DOHH2 (cell line): ENCODE results near the gene MGAT4A.

Experiments
- H3F3A ChIP-seq: fragments of 200-600 bp; sonication (generic), shearing (Covaris generic); 2 replicates; pipeline ENCODE4 v1.6.0; 2016; ENCODE audit warnings: antibody characterized with exemption, mild to moderate bottlenecking; ENCODE audit not compliant: control insufficient read depth, insufficient read depth
- H3K27ac ChIP-seq: fragments of 200-600 bp; sonication (generic); 2 replicates; pipeline ENCODE4 v1.5.1; 2014; ENCODE audit warnings: low read depth, mild to moderate bottlenecking, low read length, moderate library complexity
- H3K27me3 ChIP-seq: fragments of 200-600 bp; sonication (generic); 2 replicates; pipeline ENCODE4 v1.6.1; 2014; ENCODE audit warnings: mild to moderate bottlenecking, low read length, mixed read lengths; ENCODE audit not compliant: control insufficient read depth
- H3K36me3 ChIP-seq: fragments of 200-600 bp; sonication (generic); 2 replicates; pipeline ENCODE4 v1.6.1; 2014; ENCODE audit warnings: mild to moderate bottlenecking, low read length, moderate library complexity, mixed read lengths; ENCODE audit not compliant: control insufficient read depth
- H3K4me1 ChIP-seq: fragments of 200-600 bp; sonication (generic); 2 replicates; pipeline ENCODE4 v1.6.1; 2014; ENCODE audit warnings: mild to moderate bottlenecking, low read length, mixed read lengths; ENCODE audit not compliant: control insufficient read depth
- H3K4me2 ChIP-seq: fragments of 200-600 bp; sonication (generic); 2 replicates; pipeline ENCODE4 v1.6.0; 2014; ENCODE audit warnings: mild to moderate bottlenecking, low read length, moderate library complexity
- H3K4me3 ChIP-seq: fragments of 200-600 bp; sonication (generic); 2 replicates; pipeline ENCODE4 v1.5.1; 2014; ENCODE audit warnings: mild to moderate bottlenecking, low read length, mixed read lengths
- H3K79me2 ChIP-seq: fragments of 200-600 bp; sonication (generic); 2 replicates; pipeline ENCODE4 v1.6.1; 2014; ENCODE audit warnings: mild to moderate bottlenecking, low read length, mixed read lengths; ENCODE audit not compliant: control insufficient read depth
- H3K9me2 ChIP-seq: fragments of 200-600 bp; sonication (generic); replicated peaks from 2 replicates; pipeline ENCODE4 v1.6.1; 2014; ENCODE audit warnings: mild to moderate bottlenecking, low read length, mixed read lengths; ENCODE audit not compliant: control insufficient read depth
- H3K9me3 ChIP-seq: fragments of 200-600 bp; sonication (generic); 2 replicates; pipeline ENCODE4 v1.6.1; 2014; ENCODE audit warnings: antibody characterized with exemption, low read length, mixed read lengths; ENCODE audit not compliant: control insufficient read depth, insufficient read depth
- H4K20me1 ChIP-seq: fragments of 200-600 bp; sonication (generic); 2 replicates; pipeline ENCODE4 v1.6.0; 2014; ENCODE audit warnings: low read depth, mild to moderate bottlenecking, antibody characterized with exemption, low read length, moderate library complexity; ENCODE audit not compliant: control insufficient read depth, insufficient read depth
- EZH2phosphoT487 ChIP-seq: fragments of 200-600 bp; sonication (generic); IDR thresholded peaks from 2 replicates; pipeline ENCODE4 v1.6.1; 2017; ENCODE audit warnings: borderline replicate concordance, mild to moderate bottlenecking, antibody characterized with exemption, low read length, moderate library complexity, mixed read lengths
- TF ChIP-seq, protein P1 (sequence below): fragments of 200-600 bp; sonication (generic); IDR thresholded peaks from one replicate; pipeline ENCODE4 v1.5.1; 2014; ENCODE audit warnings: antibody characterized with exemption, mild to moderate bottlenecking, low read depth, low read length; ENCODE audit not compliant: poor library complexity, severe bottlenecking

The MGAT4A gene

DNA sequence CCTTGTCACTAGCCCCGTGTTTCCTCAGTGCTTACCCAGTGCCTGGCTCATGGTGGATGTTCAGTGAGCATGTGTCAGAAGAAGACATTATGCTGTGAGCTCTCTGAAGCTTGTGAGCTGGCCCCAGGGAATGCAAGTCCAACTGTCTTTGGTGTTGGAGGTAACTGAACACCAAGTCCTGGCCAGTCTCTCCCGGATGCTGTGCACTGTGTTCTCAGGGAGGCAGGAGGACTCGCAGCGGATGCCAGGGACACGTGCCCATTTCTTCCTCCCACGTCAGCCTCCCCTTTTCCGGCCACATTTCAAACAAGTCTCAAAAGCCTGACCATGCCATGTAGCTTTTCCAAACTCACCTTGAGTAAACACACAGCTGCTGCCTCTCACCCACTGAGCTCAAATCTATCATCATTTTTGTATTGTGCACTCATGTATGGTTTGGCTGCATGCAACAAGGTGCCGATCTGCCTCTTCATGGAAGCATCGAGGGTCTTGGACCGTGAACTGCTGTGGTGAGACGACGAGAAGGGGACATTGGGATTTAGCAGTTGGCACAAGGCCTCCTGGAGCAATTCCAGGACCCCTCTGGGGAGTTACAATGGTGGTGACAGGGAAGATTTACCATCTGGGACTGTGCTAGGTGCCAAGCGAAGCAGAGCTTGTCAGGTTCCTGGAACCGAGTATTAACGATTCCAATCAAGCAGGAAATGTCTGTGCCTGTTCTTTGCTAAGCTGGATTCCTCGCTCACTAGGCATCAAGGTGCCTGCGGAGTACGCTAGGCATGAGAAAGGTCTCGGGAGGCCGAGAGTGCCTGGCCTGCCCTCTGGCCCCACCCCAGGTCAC is 44.4 kb upstream of the MGAT4A start:
- H4K20me1 ChIP-seq, result no peaks in the 10 kb centered on the region
- H3K9me3 ChIP-seq, result no peaks in the 10 kb centered on the region
- H3K4me2 ChIP-seq, result no peak overlapping the region
- no peaks in the 10 kb centered on the region for H3K27me3 ChIP-seq
- no peaks in the 10 kb centered on the region for H3K9me2 ChIP-seq
- no peaks in the 10 kb centered on the region for H3F3A ChIP-seq
- H3K27ac ChIP-seq, result no peak overlapping the region
- H3K36me3 ChIP-seq, result no peaks in the 10 kb centered on the region
- H3K4me3 ChIP-seq, result no peak overlapping the region
- H3K79me2 ChIP-seq, result no peaks in the 10 kb centered on the region
- peaks cover 18% of the 10 kb centered on the region for H3K4me1 ChIP-seq
- no peak for TF ChIP-seq EZH2phosphoT487
- TF ChIP-seq, protein P1, sequence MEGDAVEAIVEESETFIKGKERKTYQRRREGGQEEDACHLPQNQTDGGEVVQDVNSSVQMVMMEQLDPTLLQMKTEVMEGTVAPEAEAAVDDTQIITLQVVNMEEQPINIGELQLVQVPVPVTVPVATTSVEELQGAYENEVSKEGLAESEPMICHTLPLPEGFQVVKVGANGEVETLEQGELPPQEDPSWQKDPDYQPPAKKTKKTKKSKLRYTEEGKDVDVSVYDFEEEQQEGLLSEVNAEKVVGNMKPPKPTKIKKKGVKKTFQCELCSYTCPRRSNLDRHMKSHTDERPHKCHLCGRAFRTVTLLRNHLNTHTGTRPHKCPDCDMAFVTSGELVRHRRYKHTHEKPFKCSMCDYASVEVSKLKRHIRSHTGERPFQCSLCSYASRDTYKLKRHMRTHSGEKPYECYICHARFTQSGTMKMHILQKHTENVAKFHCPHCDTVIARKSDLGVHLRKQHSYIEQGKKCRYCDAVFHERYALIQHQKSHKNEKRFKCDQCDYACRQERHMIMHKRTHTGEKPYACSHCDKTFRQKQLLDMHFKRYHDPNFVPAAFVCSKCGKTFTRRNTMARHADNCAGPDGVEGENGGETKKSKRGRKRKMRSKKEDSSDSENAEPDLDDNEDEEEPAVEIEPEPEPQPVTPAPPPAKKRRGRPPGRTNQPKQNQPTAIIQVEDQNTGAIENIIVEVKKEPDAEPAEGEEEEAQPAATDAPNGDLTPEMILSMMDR, result no peak

DNA sequence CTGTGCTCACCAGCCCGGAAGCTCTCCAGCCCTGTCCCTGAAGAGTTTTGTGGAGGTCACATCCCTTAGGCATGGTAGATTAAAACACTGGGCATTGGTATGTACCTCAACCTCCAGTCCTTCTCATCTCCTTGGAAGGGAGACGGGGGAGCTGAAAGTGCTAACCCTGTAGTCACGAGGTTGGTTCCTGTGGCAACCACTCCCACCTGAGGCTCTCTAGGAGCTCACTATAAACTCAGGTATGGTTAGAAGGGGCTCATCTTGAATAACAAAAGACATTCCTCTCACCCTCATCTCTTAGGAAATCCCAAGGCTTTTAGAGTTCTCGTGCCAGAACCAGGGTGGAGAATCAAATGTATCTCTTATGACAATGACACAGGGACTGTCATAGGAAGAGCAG is 43.0 kb upstream of the MGAT4A start:
- Histone ChIP-seq H3K9me2 (no peaks in the 10 kb centered on the region), H3K79me2 (no peaks in the 10 kb centered on the region), H3K4me2 (no peak overlapping the region), H4K20me1 (no peaks in the 10 kb centered on the region), H3K4me1 (peaks cover 18% of the 10 kb centered on the region), H3K9me3 (no peaks in the 10 kb centered on the region), H3K36me3 (no peaks in the 10 kb centered on the region), H3K4me3 (no peak overlapping the region), H3K27me3 (no peaks in the 10 kb centered on the region), H3F3A (no peaks in the 10 kb centered on the region), H3K27ac (no peak overlapping the region)
- no peak for TF ChIP-seq EZH2phosphoT487
- TF ChIP-seq, protein P1, result no peak

DNA sequence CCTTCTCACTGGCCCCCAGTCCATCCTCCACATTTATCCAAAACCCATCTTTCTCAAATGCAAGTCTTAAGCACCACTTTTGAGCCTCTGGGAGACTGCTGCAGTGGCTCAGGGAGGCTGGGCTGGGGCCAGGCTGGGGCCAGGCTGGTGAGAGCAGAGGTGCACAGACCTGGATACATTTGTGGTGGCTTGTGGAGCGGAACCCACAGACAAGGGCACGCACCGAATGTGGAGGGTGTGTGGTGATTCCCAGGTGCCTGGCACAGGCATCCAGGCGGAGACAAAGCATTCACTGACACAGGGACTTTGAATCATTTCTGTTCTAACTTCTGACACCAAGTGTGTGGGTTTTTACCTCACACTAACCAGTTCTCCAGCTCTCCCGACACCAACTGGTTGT is 42.2 kb upstream of the MGAT4A start:
- no peaks in the 10 kb centered on the region for H3K27me3 ChIP-seq
- H3F3A ChIP-seq, result no peaks in the 10 kb centered on the region
- H3K9me2 ChIP-seq, result no peaks in the 10 kb centered on the region
- no peaks in the 10 kb centered on the region for H4K20me1 ChIP-seq
- no peak overlapping the region for H3K4me2 ChIP-seq
- peaks cover 18% of the 10 kb centered on the region for H3K4me1 ChIP-seq
- no peaks in the 10 kb centered on the region for H3K79me2 ChIP-seq
- H3K27ac ChIP-seq, result no peak overlapping the region
- TF ChIP-seq EZH2phosphoT487, result no peak
- TF ChIP-seq, protein P1, result no peak
- H3K9me3 ChIP-seq, result no peaks in the 10 kb centered on the region
- H3K36me3 ChIP-seq, result no peaks in the 10 kb centered on the region
- H3K4me3 ChIP-seq, result no peak overlapping the region
